Astrocyte of the spinal cord (primary cell): ENCODE data around the gene LANCL2.

Source experiments
- DNase-seq: peaks from one replicate; pipeline ENCODE4 v3.0.0; 2011; ENCODE audit warnings: low read depth, low spot score
- H3K4me3 ChIP-seq: 2 replicates; pipeline ENCODE4 v1.5.1; 2011; ENCODE audit warnings: low read depth, mild to moderate bottlenecking, low read length, moderate library complexity
- in situ Hi-C: cut with HindIII; loops from 2 replicates; pipeline ENCODE4 v1.10.0; 2017; ENCODE audit warnings: low sequenced_read_pairs
- TF ChIP-seq, protein P1 (sequence below): IDR thresholded peaks from 2 replicates; pipeline ENCODE4 v1.5.1; 2012; ENCODE audit warnings: low read depth, mild to moderate bottlenecking, low read length, inconsistent platforms

The LANCL2 gene

DNA sequence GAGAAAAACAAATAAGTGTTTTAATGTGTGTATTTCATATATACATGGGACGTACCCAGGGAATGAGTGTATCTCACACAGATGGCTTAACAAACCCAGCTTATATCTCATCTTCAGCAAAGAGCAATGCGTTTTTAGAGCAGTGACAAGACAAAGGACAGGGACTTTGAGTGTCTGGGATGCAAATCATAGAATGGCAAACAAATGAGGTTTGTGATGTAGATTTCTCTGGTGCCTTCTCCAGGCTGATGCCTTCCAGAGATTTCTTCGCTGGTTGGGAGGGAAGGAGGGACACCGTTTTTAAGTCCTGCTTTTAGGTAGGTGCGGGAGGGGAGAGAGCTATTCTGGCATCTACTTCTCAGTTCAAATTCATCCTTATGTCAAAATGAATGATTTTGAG, 16.6 kb downstream of the LANCL2 start:
- in situ Hi-C loops = no loop called here
- no peak for DNase-seq
- H3K4me3 ChIP-seq = no peak overlapping the region
- TF ChIP-seq, protein P1, sequence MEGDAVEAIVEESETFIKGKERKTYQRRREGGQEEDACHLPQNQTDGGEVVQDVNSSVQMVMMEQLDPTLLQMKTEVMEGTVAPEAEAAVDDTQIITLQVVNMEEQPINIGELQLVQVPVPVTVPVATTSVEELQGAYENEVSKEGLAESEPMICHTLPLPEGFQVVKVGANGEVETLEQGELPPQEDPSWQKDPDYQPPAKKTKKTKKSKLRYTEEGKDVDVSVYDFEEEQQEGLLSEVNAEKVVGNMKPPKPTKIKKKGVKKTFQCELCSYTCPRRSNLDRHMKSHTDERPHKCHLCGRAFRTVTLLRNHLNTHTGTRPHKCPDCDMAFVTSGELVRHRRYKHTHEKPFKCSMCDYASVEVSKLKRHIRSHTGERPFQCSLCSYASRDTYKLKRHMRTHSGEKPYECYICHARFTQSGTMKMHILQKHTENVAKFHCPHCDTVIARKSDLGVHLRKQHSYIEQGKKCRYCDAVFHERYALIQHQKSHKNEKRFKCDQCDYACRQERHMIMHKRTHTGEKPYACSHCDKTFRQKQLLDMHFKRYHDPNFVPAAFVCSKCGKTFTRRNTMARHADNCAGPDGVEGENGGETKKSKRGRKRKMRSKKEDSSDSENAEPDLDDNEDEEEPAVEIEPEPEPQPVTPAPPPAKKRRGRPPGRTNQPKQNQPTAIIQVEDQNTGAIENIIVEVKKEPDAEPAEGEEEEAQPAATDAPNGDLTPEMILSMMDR = no peak

DNA sequence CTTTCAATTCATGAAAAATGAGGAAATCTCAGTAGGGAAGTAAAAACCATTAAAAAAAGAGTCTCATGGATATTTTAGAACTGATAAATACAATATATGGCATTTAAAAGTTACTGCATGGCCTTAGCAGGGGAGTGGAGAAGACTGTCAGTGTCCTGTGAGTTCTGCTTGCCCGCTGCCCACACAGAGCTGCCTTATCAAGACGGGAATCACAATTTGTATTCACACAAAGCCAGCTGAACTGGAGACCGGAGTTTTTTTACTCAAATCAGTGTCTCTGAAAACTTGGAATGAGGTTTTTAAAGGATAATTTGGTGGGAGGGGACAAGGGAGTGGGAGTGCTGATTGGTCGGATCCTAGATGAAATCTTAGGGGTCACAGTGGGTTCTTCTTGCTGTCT, 17.1 kb downstream of the LANCL2 start:
- TF ChIP-seq, protein P1 = no peak
- in situ Hi-C loops = no loop called here

DNA sequence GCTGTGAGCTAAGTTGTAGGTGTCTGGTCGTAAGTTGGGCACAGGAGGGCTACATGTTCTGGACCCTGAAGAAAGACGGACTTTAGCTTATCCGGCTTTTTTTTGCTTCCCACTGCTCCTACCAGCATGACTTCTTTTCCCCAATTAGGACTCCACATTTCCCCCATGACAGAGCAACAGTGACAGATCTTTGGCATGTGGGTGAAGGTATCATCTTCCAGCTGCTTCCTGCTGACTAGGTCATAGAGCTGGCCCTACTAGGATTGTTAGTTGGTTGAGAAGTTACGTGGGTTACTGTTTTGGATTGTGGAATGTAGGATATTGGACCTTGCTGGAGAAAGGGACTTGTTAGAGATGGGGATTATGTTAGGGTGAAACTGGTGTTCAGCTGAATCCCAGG, 21.4 kb downstream of the LANCL2 start:
- no peak overlapping the region for H3K4me3 ChIP-seq
- TF ChIP-seq, protein P1 = no peak
- no peak for DNase-seq
- in situ Hi-C loops = no loop called here

More for the DNA sequence above, 17.1 kb downstream of the LANCL2 start:
- no peak overlapping the region for H3K4me3 ChIP-seq
- no peak for DNase-seq

DNA sequence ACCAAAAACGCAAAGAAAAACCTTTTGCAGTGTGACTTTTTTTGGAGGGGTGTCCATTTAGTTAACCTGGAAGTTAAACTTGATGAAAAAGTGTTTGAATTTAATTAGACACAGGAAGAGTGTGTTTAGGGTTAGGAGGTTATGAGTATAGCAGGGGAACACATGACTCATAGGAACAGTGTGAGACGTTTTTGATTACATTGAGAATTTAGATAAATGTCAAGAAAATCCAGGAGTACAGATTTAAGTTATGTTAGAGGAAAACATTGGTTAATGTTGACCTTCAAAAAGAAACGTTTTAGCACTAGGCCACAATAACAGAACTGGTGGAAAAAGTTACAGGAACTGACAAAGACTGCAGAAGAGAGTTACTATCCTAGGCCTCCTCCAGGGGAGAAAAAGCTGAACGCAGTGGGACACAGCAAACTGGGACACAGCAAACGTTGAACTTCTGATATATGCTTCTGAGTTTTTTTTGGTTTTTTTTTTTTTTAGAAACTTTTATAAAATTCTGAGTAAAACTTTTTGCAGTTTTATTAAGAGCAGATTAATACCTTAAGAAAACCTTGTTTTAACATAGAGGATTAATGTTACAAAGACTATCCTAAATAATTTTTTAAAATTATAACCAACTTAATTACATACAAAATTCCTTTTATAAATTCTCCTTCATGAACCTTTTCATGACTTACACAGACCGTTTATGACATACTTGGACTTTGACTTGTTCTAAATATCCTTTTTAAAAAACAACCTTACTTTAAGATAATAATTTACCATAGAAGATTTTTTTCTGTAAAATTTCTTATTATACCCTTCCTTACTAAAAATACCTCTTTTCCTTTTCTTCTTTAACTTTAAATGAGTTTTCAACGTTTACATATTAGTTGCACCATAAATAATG, 22.2 kb downstream of the LANCL2 start:
- DNase-seq = peak; percentile 60
- no peak overlapping the region for H3K4me3 ChIP-seq
- in situ Hi-C loops = no loop called here
- TF ChIP-seq, protein P1 = no peak

GRCh38 chr7:55396233-55396785, 31.2 kb downstream of the LANCL2 start:
- H3K4me3 ChIP-seq = no peak overlapping the region
- in situ Hi-C loops = no loop called here
- TF ChIP-seq, protein P1 = no peak
- no peak for DNase-seq

DNA sequence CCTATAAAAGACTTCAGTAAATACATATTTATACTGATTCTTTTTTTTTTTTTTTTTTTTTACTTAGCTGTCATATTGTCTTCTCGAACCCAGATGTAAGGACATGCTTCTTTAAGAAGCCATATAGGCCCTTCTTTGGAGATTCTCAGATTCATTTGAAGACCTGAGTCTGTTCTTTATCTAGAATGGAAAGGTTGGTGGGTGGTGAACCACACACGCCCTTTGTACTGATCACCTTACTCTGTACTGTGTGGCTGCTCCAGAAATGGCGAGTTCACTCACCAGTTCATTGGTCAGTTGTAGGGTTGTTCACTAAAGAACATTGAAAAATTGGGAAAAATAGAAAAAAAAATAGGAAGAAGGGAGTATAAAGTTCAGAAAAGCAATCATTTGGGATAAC, 32.5 kb downstream of the LANCL2 start:
- TF ChIP-seq, protein P1 = no peak
- in situ Hi-C loops = no loop called here
- DNase-seq = no peak
- no peak overlapping the region for H3K4me3 ChIP-seq
